NCI-H146 treated with DMSO at 0.1 percent for 48 hours (cell line): ENCODE measurements around the gene GAB2.

Experiments used
- DNase-seq: peaks from one replicate; lab custom pipeline; 2025; ENCODE audit not compliant: unreplicated experiment; lab: John Stamatoyannopoulos, UW

The GAB2 gene

DNA sequence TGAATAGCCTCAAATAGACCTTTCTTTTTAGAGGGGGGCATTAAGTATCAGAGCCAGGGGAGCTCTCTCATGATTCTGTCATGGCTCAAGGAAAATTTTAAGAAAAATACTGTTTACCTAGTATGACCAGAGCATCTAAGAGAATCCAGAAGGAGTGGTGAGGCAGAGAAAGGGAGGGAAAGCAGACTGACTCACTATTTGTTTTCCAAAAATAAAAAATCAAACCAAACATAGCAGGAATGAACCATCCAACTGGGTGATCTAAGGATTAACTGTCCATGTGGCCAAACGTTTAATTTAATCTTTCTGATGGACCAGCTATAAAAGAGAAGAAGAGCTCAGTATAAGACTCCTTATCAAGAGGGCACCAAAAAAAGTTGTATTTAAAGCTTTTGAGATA is 70.8 kb downstream of the GAB2 start:
- no peak for DNase-seq

- DNase-seq = no peak
Observed at GRCh38 chr11:78345450-78345849, 72.2 kb downstream of the GAB2 start.

GRCh38 chr11:78344676-78345075 is 72.9 kb downstream of the GAB2 start:
- no peak for DNase-seq

- DNase-seq = peak; percentile 14
Observed at GRCh38 chr11:78344094-78344493, 73.5 kb downstream of the GAB2 start.

DNA sequence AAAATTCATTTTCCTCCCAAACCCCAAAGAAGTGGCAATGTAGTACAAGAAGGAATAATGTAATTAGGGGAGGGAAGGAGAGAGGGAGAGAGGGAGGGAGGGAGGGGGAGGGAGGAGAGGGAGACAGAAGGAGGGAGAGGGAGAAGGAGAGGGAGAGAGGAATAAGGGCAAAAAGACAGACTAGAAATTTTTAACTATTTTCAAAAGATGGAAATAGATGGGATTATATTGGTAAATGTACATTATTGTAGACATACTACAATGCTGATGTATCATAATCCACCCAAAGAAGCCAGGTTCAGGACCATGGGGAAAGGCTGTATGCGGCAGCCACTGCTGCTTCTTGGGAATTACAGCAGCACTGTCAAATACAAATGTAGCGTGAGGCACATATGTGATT is 74.3 kb downstream of the GAB2 start:
- no peak for DNase-seq

DNA sequence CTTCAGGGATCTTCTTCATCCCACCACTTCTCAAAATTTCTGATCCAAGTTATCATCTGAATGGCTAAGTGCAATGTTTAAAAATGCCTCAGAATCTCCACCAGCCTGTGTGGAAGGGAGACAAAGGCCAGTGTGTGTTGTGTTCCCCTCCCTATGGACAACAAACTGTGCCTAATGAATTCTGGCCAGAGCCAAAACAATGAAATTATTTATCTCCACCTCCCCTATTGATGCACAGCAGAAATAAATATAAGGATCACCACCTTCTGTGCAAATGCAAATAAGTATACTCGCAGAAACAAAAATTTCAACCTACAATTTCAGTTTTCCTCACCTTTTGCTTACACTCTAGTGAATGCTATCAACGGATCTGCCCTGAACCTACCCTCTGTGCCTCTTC is 75.8 kb downstream of the GAB2 start:
- no peak for DNase-seq

DNA sequence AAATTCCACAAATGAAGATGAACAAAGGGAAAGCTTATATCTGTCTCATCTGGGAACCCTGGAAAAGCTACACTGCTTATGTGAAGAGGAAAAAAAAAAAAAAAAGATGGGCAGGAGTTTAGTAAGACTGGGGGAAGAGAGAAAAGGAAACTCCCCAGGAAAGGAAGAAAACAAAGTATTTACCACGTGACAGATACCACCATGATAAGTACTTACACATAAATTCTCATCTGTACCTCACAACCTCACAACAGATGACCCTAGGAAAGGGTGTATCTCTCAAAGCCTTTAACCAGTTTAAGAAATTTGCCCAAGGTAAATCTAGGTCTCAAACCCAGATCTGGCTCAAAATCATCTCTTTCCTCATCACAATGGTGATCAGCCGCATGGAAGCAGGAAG is 77.1 kb downstream of the GAB2 start:
- no peak for DNase-seq

DNA sequence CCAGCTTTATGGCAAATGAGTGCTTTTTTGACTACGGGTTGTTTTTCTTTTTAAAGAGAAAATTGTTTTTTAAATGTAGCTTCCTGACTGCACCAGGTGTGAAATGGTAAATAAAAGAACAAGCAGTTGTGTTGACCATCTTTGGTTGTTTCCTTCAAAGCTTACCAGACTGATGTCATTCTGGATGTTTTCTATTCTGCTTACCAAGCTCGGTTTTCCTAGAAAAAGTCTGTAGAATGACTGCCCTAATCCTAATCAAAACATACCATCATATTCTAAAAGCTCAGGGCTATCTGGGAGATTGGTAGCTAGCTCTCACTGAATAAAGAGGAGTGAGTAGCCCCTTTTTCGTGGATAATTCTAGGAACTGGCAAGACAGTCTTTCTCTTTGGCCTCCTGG is 77.7 kb downstream of the GAB2 start:
- no peak for DNase-seq

GRCh38 chr11:78339483-78339882 is 78.1 kb downstream of the GAB2 start:
- DNase-seq = peak; percentile 98

DNA sequence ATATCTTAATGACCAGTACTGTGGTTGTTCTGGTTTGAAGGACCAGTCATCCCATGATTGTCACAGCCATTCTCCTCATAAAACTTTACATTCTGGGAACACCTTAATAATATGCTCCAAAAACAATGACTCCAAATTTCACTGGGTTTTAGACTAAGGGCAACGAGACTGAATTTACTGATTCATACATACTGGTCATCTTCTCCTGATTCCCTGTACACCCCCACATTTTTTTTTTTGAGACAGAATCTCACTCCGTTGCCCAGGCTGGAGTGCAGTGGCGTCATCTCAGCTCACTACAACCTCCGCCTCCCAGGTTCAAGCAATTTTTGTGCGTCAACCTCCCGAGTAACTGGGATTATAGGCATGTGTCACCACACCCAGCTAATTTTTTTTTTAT is 78.9 kb downstream of the GAB2 start:
- DNase-seq = no peak

GRCh38 chr11:78338138-78338537 is 79.5 kb downstream of the GAB2 start:
- peak; percentile 70 for DNase-seq

- no peak for DNase-seq
Observed at GRCh38 chr11:78337554-78337924, 80.1 kb downstream of the GAB2 start.

DNA sequence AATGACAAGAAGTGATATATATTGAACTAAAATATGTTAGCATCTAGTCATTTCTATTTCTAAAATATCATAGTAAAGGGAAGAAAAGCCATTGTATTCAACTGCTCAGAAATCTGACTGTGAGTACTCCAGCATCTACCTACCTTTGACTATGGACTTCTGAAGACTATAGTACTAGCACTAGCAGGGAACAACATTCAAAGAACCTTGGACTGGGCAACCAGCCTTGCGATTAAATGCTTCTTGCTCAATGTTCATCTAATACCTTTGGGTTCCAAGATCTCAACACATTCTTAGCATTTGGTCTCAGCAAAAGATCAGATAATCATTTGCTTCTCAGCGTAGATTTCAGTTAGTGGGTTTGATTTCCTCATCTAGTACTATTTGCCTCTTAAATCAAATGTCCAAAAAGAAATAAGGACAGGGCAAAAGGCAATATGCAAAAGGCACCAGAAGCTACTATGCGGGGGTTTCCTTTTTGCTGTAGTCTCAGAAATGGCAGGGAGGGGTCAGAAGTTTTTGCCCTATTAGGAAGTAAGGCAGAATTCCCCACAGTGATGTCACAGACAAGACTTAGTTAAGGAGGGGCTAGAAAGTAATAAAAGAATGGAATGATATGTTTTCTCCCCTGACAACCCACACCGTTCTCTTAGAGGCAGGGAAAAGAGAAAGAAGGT is 80.6 kb downstream of the GAB2 start:
- no peak for DNase-seq

- DNase-seq = no peak
Observed at GRCh38 chr11:78334109-78334508, 83.5 kb downstream of the GAB2 start.

- DNase-seq = no peak
Observed at GRCh38 chr11:78332872-78333271, 84.7 kb downstream of the GAB2 start.

GRCh38 chr11:78332174-78332866 is 85.3 kb downstream of the GAB2 start:
- no peak for DNase-seq

DNA sequence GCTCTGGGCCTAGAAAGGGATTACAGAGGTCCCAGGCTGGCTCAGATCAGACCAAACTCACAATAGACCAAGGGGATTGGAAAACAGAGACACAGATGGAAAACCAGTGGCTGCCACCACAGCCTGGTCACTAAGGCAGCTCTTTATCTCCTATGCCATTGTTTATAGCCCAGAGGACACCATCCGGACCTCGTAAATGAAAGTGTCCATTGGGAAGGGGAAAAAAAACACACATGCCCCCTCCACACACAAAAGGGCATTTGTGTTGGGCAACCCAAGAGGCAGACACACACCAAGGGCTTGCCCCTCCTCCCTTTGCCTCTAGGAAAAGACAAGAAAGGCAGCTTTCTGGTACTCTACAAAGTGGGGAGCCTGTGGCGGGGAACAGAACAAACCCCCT is 85.9 kb downstream of the GAB2 start:
- no peak for DNase-seq

DNA sequence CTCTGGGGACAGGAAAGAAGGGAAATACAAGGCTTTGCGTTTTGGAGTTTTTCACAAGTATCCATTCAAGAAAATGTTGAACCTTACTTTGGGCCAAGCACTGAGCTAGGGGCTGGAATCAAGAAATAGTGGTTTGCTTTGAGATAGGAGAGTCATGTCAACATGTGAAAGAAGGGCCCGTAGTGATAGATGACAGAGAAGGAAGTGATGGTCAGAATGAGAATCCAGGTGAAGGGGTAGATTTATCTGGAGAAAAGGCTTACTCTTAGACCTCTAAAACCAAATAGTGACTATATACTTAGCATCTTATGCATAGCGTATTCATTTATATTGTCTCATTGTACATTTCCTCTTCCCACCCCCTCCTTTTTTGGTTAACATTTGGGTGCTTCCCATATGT is 87.3 kb downstream of the GAB2 start:
- DNase-seq = no peak

DNA sequence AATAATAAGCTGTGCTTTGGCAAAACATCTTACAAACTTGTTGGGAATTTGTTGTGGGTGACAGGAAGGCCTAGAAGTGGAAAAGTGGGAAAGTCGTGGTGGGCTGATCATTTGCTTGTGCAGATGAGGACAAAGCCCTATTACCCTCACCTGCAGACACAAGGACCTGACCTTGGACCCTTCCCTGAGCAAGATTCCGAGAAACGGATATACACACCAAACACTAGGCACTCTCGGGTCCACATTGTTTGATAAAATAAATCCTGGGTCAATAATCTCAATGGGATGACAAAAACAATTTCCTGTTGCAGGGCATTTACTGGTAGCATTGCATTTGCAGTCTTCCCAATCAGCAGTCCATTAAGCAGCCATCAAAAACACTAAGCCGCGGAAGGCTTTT is 89.7 kb downstream of the GAB2 start:
- DNase-seq = no peak

DNA sequence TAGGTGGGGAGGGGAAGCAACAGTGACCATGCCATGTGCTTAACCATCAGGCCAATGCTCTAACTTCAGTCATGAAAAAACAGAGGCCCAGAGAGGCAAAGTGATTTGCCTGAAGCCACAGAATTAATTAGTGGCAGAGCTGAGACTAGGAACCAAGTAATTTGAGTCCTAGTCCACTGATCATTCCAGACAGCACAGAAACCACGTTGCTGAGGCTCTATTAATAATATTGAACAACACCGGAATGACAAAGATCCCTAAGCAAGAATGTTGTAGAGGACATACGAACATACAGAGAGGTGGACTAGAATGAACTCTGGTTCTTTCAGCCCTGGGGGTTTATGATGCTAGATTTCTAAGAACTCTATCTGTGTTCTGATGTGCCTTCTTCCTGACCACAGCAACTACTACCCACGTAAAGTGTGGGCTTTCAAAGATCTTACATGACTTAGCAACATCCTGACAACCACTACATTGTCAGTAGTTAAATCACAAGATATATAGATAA is 92.3 kb downstream of the GAB2 start:
- DNase-seq = no peak

- DNase-seq = no peak
Observed at GRCh38 chr11:78323363-78323762, 94.3 kb downstream of the GAB2 start.

GRCh38 chr11:78319453-78319955 is 98.1 kb downstream of the GAB2 start:
- no peak for DNase-seq
